Natural killer cell (primary cell): ENCODE data around the gene DEFB131B. TPM values are rescaled to one million over a fixed set of nuclear protein-coding genes. Genes with fewer than 3 reads are reported as not detected.
"Not testable (repeated sequence)": the region's sequence is repeated elsewhere in the genome, so short reads cannot be mapped to it uniquely, and the experiment has no call there.

ENCODE experiments used
- ATAC-seq, 3 donors: fragments of 150-1000 bp in 2 of 3; fragments of 200-7000 bp in 1 of 3; cut with Tn5 transposase; 1 replicate in 1 of 3; 2 replicates in 2 of 3; pipeline ENCODE4 v1.10.0; 2021; ENCODE audit warnings: mild to moderate bottlenecking in 2 of 3, moderate library complexity in 2 of 3
- DNase-seq, 2 donors: peaks; one replicate each; pipeline versions ENCODE4 v3.0.0 to v3.0.0-alpha.2; 2013 to 2021; ENCODE audit warnings: mixed read lengths in 1 of 2
- H3K27ac ChIP-seq: one replicate; pipeline ENCODE4 v1.5.1; 2013; ENCODE audit warnings: mild to moderate bottlenecking, low read length
- H3K27me3 ChIP-seq: one replicate; pipeline ENCODE4 v1.6.1; 2013; ENCODE audit warnings: low read length; ENCODE audit not compliant: control insufficient read depth, insufficient read depth
- H3K36me3 ChIP-seq: one replicate; pipeline ENCODE4 v1.6.1; 2013; ENCODE audit warnings: low read length; ENCODE audit not compliant: control insufficient read depth, insufficient read depth
- H3K4me1 ChIP-seq: one replicate; pipeline ENCODE4 v1.6.1; 2013; ENCODE audit warnings: low read length; ENCODE audit not compliant: control insufficient read depth, insufficient read depth
- H3K4me3 ChIP-seq: one replicate; pipeline ENCODE4 v1.5.1; 2013; ENCODE audit warnings: low read length
- H3K9me3 ChIP-seq: one replicate; pipeline ENCODE4 v1.6.1; 2013; ENCODE audit warnings: low read length; ENCODE audit not compliant: control insufficient read depth, insufficient read depth
- H3K27ac Mint-ChIP-seq, 2 donors: one replicate each; pipeline ENCODE4 v1.8.0; 2022; ENCODE audit warnings: mild to moderate bottlenecking in 2 of 2, mixed read lengths in 2 of 2, moderate library complexity in 1 of 2
- H3K27me3 Mint-ChIP-seq, 2 donors: one replicate each; pipeline ENCODE4 v1.8.0; 2022; ENCODE audit warnings: low read depth in 2 of 2, mixed read lengths in 2 of 2
- H3K36me3 Mint-ChIP-seq: one replicate; pipeline ENCODE4 v1.8.0; 2022; ENCODE audit warnings: mixed read lengths
- H3K4me1 Mint-ChIP-seq, 2 donors: one replicate each; pipeline ENCODE4 v1.8.0; 2022; ENCODE audit warnings: mixed read lengths in 2 of 2
- H3K4me3 Mint-ChIP-seq: one replicate; pipeline ENCODE4 v1.8.0; 2022; ENCODE audit warnings: mild to moderate bottlenecking, moderate library complexity, mixed read lengths
- H3K9me3 Mint-ChIP-seq, 2 donors: one replicate each; pipeline ENCODE4 v1.8.0; 2022; ENCODE audit warnings: mixed read lengths in 2 of 2
- WGBS: methylation state at CpG from one replicate; pipeline ENCODE4 v1.1.7; 2013; ENCODE audit warnings: missing lambda C conversion rate; ENCODE audit not compliant: insufficient coverage; 5-methylcytosine and 5-hydroxymethylcytosine counted together
- intact Hi-C: fragments of 100-400 bp; cut with micrococcal nuclease; formaldehyde crosslinking; loops from one replicate; pipeline ENCODE4 v1.14.2; 2022
- total RNA-seq, 4 donors: library from RNA; stranded (reverse); fragments of 120-200 nt in 1 of 4; gene quantifications; one replicate each; pipeline versions ENCODE4 v1.2.3 to v1.2.4, GENCODE V29; 2013 to 2022

DEFB131B gene
- total RNA-seq, 3 donors from 2014 or later (not counting 1 experiment from before 2014, with no cell fraction given): not detected

DNA sequence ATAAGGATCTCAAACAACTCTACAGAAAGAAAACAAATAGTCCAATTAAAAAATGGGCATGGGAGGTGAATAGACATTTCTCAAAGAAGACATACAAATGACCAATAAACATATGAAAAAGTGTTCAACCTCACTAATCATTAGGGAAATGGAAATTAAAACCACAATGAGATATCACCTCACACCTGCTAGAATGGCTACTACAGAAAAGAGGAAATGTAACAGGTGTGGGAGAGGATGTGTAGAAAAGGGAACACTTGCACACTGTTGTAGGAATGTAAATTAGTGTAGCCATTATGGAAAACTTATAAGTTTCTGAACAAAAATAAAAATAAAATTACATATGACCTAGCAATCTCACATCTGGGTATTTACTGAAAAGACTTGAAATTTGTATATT, 7.6 kb upstream of the DEFB131B start:
- H3K4me3 ChIP-seq, H3K9me3 ChIP-seq, H3K27me3 ChIP-seq, H3K4me1 ChIP-seq, H3K36me3 ChIP-seq, H3K4me3 Mint-ChIP-seq, H3K36me3 Mint-ChIP-seq, DNase-seq, H3K9me3 Mint-ChIP-seq, H3K4me1 Mint-ChIP-seq, H3K27me3 Mint-ChIP-seq, H3K27ac ChIP-seq, ATAC-seq, H3K27ac Mint-ChIP-seq, intact Hi-C loops: not testable (repeated sequence)

- 96% methylated on average over 2 of the region's 2 CpGs for WGBS
- H3K4me1 Mint-ChIP-seq, H3K4me3 Mint-ChIP-seq, intact Hi-C loops, H3K36me3 Mint-ChIP-seq, ATAC-seq, H3K27me3 Mint-ChIP-seq, H3K4me1 ChIP-seq, H3K9me3 Mint-ChIP-seq, H3K36me3 ChIP-seq, H3K27me3 ChIP-seq, DNase-seq, H3K27ac ChIP-seq, H3K4me3 ChIP-seq, H3K27ac Mint-ChIP-seq, H3K9me3 ChIP-seq: not testable (repeated sequence)
These were observed 2.0 kb upstream of the DEFB131B start for GRCh38 chr11:71876262-71876661.

DNA sequence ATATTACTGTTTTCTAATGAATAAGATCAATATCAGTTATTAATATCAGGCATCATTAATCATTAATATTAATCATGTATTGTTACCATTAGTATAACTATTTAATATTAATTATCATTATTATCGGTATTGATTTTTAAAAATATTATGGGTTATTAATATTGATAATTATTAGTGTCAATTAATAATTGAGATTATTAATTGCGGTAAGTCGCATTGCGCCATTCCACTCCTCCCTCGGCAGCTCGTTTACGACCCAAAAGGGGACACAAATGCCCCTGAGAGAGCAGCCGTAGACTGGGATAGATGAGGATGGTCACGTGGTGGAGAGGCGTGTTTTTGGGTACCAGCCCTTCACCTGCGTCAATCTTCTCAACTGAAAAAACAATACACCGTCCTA, 7.6 kb downstream of the DEFB131B start:
- H3K4me1 Mint-ChIP-seq, H3K9me3 Mint-ChIP-seq, H3K9me3 ChIP-seq, H3K4me1 ChIP-seq, intact Hi-C loops, H3K4me3 Mint-ChIP-seq, H3K27ac Mint-ChIP-seq, ATAC-seq, H3K4me3 ChIP-seq, H3K36me3 Mint-ChIP-seq, DNase-seq, H3K27me3 Mint-ChIP-seq, H3K36me3 ChIP-seq, H3K27me3 ChIP-seq, H3K27ac ChIP-seq: not testable (repeated sequence)
- 97% methylated on average over 11 of the region's 12 CpGs for WGBS

DNA sequence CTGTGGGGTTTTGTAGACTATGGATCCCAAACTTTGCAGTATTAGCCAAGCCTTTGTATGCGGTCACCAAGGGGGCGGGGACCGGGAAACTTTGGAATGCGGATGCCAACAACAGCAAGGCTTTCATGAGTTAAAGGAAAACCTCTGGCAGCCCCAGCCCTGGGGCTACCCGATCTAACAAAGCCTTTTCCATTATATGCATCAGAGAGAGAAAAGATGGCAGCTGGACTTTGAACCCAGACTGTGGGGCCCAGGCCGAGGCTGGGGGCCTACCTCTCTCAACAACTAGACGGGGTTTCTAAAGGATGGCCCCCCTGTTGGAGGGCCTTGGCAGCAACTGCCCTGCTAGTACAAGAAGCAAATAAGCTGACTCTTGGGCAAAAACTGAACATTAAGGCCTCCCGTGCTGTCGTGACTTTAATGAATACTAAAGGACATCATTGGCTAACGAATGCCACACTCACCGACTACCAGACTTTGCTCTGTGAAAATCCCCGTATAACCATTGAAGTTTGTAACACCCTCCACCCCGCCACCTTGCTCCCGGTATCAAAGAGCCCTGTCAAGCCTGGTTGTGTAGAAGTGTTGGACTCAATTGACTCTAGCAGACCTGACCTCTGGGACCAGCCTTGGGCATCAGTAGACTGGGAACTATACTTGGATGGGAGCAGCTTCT, 10.2 kb downstream of the DEFB131B start:
- H3K27ac ChIP-seq, H3K4me1 ChIP-seq, intact Hi-C loops, DNase-seq, H3K27me3 ChIP-seq, H3K4me3 ChIP-seq, H3K36me3 Mint-ChIP-seq, ATAC-seq, H3K9me3 Mint-ChIP-seq, H3K27ac Mint-ChIP-seq, H3K4me1 Mint-ChIP-seq, H3K9me3 ChIP-seq, H3K36me3 ChIP-seq, H3K27me3 Mint-ChIP-seq, H3K4me3 Mint-ChIP-seq: not testable (repeated sequence)
- WGBS: 96% methylated on average over 14 of the region's 14 CpGs

DNA sequence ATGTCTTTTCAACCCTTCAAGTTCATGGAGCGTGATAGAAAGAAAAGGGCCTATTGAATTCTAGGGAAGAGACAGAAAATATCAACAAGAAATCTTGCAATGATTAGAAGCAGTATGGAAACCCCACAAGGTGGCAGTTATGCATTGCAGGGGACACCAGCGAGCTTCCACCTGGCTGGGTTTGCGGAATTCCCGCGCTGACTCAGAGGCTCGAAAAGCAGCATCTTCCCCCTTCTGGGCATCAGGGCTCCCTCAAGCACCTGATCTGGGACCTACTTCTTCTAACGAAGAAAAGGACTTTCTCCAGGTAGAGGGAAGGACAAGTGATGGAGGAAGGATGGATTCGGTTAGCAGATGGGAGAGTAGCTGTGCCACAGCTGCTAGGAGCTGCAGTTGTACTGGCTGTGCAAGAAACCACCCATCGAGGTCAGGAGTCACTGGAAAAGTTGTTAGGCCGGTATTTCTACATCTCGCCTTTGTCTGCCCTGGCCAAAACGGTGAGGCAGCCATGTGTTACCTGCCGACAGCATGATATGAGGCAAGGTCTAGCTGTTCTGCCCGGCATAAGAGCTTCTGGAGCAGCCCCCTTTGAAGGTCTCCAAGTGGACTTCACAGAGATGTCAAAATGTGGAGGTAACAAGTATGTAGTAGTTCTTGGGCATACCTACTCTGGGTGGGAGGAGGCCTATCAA, 11.1 kb downstream of the DEFB131B start:
- H3K36me3 ChIP-seq, DNase-seq, H3K9me3 Mint-ChIP-seq, H3K27ac Mint-ChIP-seq, H3K27ac ChIP-seq, intact Hi-C loops, H3K4me1 Mint-ChIP-seq, H3K4me3 ChIP-seq, H3K27me3 Mint-ChIP-seq, H3K27me3 ChIP-seq, ATAC-seq, H3K4me3 Mint-ChIP-seq, H3K9me3 ChIP-seq, H3K4me1 ChIP-seq, H3K36me3 Mint-ChIP-seq: not testable (repeated sequence)
- 92% methylated on average over 13 of the region's 14 CpGs for WGBS
